NCI-H2171 (cell line): ENCODE results near the gene TMEM52B.
"Not testable (repeated sequence)": the region's sequence is repeated elsewhere in the genome, so short reads cannot be mapped to it uniquely, and the experiment has no call there.

ENCODE experiments used
- DNase-seq: peaks from one replicate; lab custom pipeline; 2025; lab: John Stamatoyannopoulos, UW

TMEM52B gene

DNA sequence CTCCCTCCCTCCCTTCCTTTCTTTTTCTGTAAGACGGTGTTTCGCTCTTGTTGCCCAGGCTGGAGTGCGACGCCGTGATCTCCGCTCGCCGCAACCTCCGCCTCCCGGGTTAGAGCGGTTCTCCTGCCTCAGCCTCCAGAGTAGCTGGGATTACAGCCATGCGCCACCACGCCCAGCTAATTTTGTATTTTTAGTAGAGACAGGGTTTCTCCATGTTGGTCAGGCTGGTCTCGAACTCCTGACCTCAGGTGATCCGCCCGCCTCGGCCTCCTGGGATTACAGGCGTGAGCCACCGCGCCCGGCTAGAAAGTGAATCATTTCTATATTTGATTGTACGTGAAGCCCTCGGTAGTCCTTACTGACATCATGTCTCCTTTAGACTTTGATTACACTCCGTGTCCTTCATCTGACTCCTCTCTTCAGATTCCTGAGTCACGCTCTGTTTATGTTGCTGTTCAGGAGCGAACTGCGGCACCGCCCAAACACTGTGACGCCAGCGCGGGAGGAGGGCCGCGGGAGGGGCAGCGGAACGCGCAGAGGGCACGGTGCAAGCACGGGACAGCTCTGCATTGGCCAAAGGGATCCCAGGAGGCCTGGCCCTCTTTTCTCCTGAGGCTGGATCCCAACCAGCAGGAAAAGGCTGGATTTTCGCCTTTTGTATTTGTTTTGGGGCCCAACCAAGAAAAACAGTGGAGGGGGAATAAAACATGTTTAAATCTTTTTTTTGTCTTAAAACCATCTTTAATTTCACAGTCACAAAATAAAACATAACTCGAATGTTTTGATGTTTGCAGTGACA lies 33.3 kb downstream of the TMEM52B start:
- DNase-seq: peak; percentile 51

DNA sequence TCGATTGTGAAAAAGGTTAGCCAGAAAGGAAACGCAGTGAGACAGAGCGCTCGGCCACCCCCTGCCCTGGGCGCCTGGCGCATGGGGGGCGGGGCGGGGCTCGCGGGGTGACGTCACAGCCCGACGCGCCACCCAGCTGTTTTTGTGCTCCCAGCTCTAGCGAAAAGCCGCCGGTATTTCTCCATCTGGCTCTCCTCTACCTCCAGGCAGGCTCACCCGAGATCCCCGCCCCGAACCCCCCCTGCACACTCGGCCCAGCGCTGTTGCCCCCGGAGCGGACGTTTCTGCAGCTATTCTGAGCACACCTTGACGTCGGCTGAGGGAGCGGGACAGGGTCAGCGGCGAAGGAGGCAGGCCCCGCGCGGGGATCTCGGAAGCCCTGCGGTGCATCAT lies 33.9 kb downstream of the TMEM52B start, which contains the start of gene GABARAPL1:
TSS of gene GABARAPL1 (plus strand) at position 139 of the 393 bp plus-strand sequence. CDS start at position 392, 253 bp downstream.
- peak; percentile 27 for DNase-seq

DNA sequence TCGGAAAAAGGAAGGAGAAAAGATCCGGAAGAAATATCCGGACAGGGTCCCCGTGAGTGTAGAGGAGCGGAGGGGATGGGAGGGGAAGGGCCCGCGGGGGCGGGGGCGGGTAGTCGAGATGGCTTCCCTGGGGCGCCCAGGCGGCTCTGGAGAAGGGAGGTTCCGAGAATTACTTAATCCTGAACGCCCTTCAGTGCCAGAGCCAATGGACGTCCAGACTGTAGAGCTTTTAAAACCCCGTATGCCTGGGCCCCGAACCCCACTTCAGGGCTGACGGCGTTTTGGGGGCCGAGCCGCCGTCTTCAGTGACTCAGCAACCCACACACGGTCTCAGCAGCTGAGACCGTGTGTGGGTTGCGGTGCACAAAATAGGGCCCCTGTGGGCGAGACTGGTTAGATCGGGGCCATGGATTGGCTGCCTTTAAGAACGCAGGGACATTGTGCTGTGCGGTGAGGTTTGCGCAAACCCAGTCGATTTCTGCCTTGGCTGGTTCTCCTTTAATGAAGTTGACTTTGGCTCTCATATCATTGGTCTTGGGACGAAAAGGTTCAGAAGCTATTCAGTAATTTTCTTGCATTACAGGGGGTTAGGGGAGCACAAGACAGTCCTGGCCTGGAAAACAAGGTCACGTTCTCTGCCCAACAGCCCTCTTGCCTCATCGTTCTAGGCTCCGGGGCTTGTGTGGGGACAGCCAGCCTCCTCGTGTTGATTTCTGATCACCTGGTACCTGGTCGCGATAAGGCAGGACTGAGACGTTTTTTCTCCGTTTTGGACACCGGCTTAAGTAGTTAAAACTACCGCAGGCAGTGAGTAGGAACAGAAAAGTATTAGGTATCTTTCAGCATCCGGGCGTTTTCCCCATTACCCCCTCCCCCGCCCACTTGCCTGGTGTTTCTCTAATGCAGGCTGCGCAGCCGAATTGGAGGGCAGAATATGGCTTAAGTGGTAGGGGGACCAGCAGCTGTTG lies 34.6 kb downstream of the TMEM52B start:
- no peak for DNase-seq

DNA sequence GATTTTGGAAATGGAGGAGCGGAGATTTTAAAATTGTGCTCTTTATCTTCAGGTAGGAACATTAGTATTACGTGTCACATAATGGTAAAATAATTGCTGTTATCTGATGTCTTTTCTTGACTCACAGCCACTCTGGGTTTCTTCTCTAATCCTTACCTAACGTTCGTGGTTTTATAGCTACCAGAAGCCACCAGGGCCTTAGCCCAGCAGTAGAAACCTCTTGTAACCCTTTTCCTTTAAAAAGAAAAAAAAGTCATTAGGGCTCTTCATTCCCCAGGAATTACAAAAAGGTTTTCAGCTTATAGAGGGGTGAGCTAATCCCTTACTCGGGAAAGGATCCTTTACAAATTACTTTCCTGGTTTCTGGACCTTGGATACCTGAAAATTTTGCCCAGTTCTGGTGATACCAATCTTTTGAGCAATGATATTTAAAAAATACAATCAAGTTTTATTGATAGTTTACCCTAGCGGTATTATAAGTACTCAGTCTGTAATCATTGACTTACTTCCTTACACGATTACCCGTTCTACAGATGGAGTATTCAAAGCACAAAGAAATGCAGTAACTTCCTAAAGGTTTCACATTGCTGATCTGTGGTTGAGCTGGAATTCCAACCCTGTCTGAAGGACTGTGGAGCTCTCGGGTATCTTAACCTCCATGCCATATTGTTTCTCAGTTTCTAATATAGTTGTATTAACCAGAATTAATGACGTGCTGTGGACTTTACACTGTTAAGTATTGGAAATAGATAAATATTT lies 35.5 kb downstream of the TMEM52B start:
- no peak for DNase-seq

DNA sequence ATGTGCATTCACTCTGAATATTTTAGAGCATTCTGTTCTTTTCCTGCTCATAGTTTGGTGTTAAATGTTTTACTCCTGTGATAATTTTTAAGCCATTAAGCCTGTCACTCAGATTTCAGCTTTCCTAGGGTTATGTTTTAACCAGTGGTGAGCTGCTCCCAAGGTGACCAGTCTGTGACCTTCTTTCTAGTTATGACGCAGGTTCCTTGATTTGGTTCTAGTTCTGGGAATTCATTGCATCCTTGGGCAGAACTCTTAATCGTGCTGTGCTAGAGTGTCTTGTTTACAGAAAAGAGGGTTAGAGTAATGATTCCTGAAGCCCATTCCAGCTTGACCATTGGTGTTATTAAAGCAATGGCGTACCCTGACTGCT lies 36.0 kb downstream of the TMEM52B start:
- no peak for DNase-seq

DNA sequence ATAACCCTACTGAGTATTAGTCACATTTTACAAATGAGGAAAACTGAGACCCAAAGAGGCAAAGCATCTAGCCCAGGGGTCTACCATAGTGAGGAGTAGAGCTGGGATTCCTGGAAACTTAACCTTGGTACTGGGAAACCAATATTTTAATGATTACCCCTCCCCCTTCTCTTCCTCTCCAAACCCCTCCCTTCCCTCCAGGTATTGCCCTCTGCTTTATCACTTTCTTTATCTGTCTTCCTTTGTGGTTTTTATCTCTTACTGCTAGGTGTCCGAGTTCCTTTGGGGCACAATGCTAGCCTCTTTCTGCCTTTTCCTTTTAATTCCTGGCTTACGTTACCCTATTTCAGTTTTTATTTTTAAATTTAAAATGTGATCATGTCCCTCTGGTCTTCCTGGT lies 36.6 kb downstream of the TMEM52B start:
- DNase-seq: no peak

DNA sequence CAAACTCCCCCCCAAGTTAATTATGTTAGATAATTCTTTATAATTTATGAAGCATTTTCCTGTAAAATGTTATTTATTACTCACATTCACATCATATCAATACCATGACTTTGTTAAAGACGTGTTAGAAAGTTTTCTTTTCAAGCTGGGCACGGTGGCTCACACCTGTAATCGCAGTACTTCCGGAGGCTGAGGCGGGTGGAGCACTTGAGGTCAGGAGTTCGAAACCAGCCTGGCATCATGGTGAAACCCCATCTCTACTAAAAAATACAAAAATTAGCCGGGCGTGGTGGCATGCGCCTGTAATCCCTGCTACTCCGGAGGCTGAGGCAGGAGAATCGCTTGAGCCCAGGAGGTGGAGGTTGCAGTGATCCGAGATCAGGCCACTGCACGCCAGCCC lies 37.1 kb downstream of the TMEM52B start:
- DNase-seq: not testable (repeated sequence)

DNA sequence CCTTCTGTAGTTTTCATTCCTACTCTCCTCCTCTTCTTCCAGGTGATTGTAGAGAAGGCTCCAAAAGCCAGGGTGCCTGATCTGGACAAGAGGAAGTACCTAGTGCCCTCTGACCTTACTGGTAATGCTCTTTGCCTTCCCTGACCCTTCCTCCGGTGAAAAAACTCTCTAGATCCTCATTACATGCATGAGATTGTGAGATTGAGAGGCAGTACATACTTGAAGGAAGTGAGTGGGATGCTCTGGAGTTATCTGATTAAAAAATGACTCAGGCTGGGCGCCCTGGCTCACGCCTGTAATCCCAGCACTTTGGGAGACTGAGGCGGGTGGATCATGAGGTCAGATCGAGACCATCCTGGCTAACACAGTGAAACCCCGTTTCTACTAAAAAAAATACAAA lies 39.2 kb downstream of the TMEM52B start:
- no peak for DNase-seq

DNA sequence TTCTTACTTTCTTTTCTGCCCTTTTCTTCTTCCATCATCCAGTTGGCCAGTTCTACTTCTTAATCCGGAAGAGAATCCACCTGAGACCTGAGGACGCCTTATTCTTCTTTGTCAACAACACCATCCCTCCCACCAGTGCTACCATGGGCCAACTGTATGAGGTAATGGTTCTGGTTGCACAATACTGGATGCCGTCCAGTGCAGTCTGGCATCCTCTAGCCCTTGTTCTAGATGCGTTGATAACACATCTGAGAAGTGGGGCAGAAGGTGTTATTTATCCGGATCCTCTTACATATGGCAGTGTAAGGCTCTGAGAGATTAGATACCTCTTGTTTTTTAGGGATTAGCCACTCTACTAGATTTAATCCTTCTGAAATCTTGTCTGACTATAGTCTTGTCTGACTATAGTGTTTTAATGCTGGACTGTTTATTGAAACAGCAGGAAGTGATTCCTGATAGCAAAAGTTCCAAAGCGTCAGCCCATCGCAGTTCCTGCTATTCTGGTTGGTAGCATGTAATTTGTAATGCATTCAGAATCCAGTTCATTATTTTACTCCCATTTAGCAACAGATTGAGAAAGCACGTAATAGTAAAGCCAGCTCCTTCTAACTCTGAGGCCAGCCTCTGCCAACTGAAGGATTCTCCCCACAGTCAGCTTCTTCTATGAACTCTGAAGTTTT lies 41.7 kb downstream of the TMEM52B start:
- no peak for DNase-seq

DNA sequence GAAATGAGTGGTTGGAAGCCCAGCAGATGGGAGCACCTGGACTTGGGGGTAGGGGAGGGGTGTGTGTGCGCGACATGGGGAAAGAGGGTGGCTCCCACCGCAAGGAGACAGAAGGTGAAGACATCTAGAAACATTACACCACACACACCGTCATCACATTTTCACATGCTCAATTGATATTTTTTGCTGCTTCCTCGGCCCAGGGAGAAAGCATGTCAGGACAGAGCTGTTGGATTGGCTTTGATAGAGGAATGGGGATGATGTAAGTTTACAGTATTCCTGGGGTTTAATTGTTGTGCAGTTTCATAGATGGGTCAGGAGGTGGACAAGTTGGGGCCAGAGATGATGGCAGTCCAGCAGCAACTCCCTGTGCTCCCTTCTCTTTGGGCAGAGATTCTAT lies 43.0 kb downstream of the TMEM52B start:
- no peak for DNase-seq

DNA sequence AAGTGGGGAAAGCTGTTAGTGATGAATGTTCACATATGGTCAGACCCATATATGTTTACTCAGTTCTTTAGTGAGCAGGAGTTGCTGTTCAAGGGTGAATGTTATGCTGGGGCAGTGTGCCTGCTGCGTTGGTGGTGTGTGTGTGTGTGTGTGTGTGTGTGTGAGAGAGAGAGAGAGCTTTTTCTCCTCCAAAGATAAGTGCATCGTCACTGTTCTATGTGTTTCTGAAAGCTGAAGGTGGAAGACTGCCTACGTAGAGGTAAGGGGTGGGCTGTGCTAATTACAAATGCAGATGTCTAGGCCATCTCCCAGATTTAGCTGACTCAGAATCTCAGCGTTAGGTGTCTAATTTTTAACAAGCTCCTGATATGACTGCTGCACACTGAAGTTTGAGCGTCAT lies 44.4 kb downstream of the TMEM52B start:
- no peak for DNase-seq

DNA sequence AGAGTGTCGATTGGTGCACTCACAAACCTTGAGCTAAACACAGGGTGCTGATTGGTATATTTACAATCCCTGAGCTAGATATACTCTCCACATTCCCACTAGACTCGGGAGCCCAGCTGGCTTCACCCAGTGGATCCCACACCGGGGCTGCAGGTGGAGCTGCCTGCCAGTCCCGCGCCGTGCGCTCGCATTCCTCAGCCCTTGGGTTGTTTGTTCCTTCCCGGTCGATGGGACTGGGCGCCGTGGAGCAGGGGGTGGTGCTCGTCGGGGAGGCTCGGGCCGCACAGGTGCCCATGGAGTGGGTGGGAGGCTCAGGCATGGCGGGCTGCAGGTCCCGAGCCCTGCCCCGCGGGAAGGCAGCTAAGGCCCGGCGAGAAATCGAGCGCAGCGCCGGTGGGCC lies 46.6 kb downstream of the TMEM52B start:
- not testable (repeated sequence) for DNase-seq

DNA sequence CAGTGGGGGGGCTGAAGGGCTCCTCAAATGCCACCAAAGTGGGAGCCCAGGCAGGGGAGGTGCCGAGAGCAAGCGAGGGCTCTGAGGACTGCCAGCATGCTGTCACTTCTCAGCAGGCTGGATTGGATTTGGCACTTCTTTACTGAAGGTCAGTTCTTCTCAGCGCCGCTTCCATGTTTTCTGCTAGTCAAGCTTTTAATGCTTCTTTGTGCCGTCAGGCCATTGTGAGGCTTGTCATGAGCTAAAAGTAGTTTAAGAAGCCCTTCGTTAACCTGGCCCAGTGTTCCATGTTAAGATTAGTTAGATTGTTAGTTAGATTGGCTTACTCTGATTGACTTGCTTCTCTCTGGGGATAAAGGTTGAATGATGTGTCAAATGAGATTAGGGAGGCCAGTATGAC lies 47.3 kb downstream of the TMEM52B start:
- no peak for DNase-seq

DNA sequence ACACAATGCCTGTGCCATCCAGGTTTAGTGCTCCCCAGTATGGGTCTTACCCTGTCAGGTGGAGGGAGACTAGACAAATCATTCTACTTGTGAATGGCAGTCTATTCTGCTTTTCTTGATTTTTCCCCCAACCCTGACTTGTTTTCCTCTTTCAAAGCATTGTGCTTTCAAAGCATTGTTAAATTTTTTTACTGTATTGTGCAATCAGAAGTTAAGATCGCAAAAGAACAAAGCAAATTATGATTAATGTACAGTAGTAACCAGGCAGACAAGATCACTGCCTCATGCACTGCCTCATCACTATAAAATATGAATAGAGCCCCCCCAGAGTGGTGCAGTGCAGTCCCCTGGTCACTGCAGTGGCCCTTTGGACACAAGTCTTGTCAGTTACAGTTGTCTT lies 47.9 kb downstream of the TMEM52B start:
- no peak for DNase-seq

DNA sequence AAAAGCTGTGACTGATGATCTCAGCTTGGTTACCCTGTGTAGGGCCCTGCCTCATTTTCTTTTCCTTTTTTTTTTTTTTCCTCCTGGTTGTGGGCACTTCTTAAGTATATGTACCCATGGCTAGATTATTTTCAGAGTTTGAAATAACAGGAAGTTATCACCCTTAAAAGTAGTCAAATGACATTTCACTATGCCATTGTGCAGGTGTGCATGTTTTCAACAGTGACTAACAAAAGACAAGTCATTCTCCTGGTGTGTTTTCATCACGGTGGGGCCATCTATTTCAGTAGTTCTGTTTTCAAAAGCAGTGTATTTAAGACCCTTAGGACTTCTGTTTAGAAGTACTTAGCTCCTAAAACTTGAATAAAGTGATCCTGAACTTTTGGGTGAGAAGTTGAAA lies 48.8 kb downstream of the TMEM52B start:
- DNase-seq: no peak

DNA sequence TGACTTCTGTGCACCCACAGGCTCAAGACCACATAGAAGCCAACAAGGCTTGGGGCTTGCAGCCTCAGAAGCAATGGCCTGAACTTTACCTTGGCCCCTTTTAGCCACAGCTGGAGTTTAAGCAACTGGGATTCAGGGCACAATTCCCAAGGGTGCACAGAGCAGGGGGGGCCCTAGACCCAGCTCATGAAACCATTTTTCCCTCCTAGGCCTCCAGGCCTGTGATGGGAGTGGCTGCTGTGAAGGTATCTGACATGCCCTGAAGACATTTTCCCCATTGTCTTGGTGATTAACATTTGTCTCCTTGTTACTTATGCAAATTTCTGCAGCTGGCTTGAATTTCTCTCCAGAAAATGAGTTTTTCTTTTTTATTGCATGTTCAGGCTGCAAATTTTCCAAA lies 55.7 kb downstream of the TMEM52B start:
- DNase-seq: no peak

DNA sequence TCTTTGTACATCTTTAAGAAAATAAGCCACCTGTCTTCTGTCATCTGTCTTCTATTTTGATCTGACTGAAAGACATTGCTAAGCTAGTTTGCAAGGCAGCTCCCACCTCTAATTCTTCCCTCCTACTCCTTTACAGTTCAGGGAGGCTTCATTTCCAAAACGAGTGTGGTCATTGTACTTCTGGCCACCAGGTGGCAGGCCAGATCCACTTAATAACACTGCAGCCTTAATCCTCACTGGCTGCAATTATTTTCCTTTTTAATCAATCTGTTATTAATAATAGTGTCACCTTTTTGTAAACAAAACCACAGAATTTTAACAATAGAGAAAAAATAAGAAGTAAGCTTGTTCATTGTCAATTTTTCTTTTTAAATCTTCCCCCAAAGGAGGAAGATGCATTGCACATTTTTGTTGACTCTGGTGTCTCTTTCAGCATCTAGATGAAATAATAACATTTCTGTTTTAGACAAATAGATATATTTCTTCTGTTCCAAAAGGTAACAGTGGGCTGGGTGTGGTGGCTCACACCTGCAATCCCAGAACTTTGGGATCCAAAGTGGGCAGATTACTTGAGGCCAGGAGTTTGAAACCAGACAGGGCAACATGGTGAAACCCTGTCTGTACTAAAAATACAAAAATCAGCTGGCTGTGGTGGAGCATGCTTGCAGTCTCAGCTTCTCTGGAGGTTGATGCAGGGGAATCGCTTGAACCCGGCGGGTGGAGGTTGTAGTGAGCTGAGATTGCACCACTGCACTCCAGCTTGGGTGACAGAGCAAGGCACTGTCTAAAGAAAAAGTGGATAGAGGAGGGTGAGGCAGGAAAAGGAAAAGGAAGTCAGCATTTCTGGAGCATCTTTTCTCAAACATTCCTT lies 57.2 kb downstream of the TMEM52B start:
- DNase-seq: no peak

DNA sequence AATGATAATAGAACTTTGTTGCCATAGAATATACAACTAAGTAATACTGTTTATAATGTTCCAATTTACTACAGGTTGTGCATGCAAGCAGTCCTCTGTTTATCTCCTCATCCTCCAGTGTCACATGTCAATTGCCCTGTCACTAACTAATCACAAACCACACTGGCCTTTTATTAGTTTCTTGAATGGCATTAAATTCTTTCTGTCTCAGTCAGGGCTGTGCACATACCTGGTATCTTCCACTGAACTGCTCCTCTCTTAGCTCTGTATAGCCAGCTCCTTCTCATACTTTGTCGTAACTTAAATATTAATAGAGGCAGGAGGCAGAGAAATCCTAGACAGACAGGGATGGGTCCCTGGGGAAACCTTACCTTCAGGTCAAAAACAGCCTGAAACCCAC lies 57.9 kb downstream of the TMEM52B start:
- no peak for DNase-seq

DNA sequence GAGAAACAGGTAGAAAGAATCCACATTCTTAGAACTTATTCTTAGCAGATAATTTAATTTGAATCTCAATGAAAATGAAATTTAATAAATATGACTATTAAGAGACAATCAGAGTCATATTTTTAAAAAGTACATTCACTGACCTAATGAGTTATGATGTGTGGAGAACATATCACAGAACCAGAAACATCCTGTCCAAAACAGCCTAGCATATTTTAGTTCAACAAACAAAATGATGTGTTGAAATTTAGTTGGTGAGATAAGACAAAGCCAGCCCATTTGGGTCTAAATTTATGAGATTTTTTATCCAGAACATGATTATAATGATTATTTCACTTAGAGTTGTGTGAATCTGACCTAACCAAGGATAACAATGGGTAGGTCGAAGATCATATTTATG lies 59.7 kb downstream of the TMEM52B start:
- no peak for DNase-seq

DNA sequence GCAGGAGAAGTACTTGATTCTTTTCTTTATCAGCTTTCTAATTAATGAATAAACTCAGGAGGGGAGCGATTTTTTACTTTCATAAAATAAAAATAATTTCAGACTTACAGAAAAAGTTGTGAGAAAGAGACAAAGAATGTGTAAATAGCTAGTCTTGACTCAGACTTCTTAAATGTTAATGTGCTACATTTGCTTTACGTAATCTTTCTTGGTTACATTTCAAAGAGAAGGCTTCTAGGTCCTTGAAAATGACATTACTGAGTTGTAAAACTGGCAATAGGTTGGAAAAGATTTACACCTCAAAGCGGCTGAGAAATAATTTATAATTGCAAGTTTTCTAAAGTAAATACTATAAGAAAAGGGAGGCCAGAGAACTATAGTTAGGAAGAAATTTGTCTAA lies 62.5 kb downstream of the TMEM52B start:
- no peak for DNase-seq
